Neural progenitor cell (in vitro differentiated cells): ENCODE results near the gene RAD51B. TPM values are rescaled to one million over a fixed set of nuclear protein-coding genes. Genes with fewer than 3 reads are reported as not detected.

Source experiments
- DNase-seq: peaks from one replicate; pipeline ENCODE4 v3.0.0-alpha.2; 2016; ENCODE audit warnings: low spot score
- H2AFZ ChIP-seq: fragments of 200-600 bp; sonication (generic); replicated peaks from 2 replicates; pipeline ENCODE4 v1.6.1; 2016; ENCODE audit warnings: antibody characterized with exemption
- H3F3A ChIP-seq: fragments of 200-600 bp; sonication (generic); 2 replicates; pipeline ENCODE4 v1.6.1; 2016; ENCODE audit warnings: antibody characterized with exemption, low read depth
- H3K27ac ChIP-seq: fragments of 200-600 bp; sonication (generic); 2 replicates; pipeline ENCODE4 v1.5.1; 2016; ENCODE audit warnings: mild to moderate bottlenecking
- H3K27me3 ChIP-seq: fragments of 200-600 bp; sonication (generic); 2 replicates; pipeline ENCODE4 v1.6.1; 2016; ENCODE audit warnings: mild to moderate bottlenecking, moderate library complexity
- H3K36me3 ChIP-seq: fragments of 200-600 bp; sonication (generic); 2 replicates; pipeline ENCODE4 v1.5.1; 2016
- H3K4me1 ChIP-seq: fragments of 200-600 bp; sonication (generic); 2 replicates; pipeline ENCODE4 v1.6.1; 2016; ENCODE audit warnings: mixed run types
- H3K4me2 ChIP-seq: fragments of 200-600 bp; sonication (generic); 2 replicates; pipeline ENCODE4 v1.6.1; 2016
- H3K4me3 ChIP-seq: fragments of 200-600 bp; sonication (generic); 2 replicates; pipeline ENCODE4 v1.5.1; 2016
- H3K79me2 ChIP-seq: fragments of 200-600 bp; sonication (generic); 2 replicates; pipeline ENCODE4 v1.6.1; 2016; ENCODE audit warnings: low read depth
- H3K9ac ChIP-seq: fragments of 200-600 bp; sonication (generic); 2 replicates; pipeline ENCODE4 v1.6.1; 2016
- H3K9me3 ChIP-seq: fragments of 200-600 bp; sonication (generic); 2 replicates; pipeline ENCODE4 v1.5.1; 2016; ENCODE audit warnings: low read depth
- H4K20me1 ChIP-seq: fragments of 200-600 bp; sonication (generic); 2 replicates; pipeline ENCODE4 v1.6.1; 2016; ENCODE audit warnings: low read depth
- H3K27ac Mint-ChIP-seq: 3 replicates; pipeline ENCODE4 v1.8.0; 2021; ENCODE audit warnings: mixed read lengths
- H3K27me3 Mint-ChIP-seq: 2 replicates; pipeline ENCODE4 v1.8.0; 2022; ENCODE audit warnings: low read depth, mild to moderate bottlenecking, inconsistent platforms, moderate library complexity, mixed read lengths; ENCODE audit not compliant: insufficient read depth
- H3K36me3 Mint-ChIP-seq: 3 replicates; pipeline ENCODE4 v1.8.0; 2021; ENCODE audit warnings: mixed read lengths
- H3K4me1 Mint-ChIP-seq: 3 replicates; pipeline ENCODE4 v1.8.0; 2021; ENCODE audit warnings: mixed read lengths
- H3K4me3 Mint-ChIP-seq: 3 replicates; pipeline ENCODE4 v1.8.0; 2021; ENCODE audit warnings: mild to moderate bottlenecking, moderate library complexity, mixed read lengths
- H3K9me3 Mint-ChIP-seq: 3 replicates; pipeline ENCODE4 v1.8.0; 2020; ENCODE audit warnings: mixed read lengths
- CTCF ChIP-seq: fragments of 200-600 bp; sonication (generic); IDR thresholded peaks from 2 replicates; pipeline ENCODE4 v1.5.1; 2017; ENCODE audit warnings: antibody characterized with exemption, mild to moderate bottlenecking
- EZH2 ChIP-seq: fragments of 200-600 bp; sonication (generic); IDR thresholded peaks from 2 replicates; pipeline ENCODE4 v1.6.1; 2017; ENCODE audit warnings: antibody characterized with exemption, mild to moderate bottlenecking, moderate library complexity
- EZH2phosphoT487 ChIP-seq: fragments of 200-600 bp; sonication (generic); IDR thresholded peaks from 2 replicates; pipeline ENCODE4 v1.6.1; 2017; ENCODE audit warnings: antibody characterized with exemption
- total RNA-seq: library from RNA; depleted of rRNA; stranded (reverse); fragments of >200 nt; gene quantifications from 2 replicates; pipeline ENCODE4 v1.2.3, GENCODE V29; 2015; ENCODE audit warnings: low replicate concordance

Gene RAD51B
- total RNA-seq, 1 donor from 2014 or later: 50.5 TPM

DNA sequence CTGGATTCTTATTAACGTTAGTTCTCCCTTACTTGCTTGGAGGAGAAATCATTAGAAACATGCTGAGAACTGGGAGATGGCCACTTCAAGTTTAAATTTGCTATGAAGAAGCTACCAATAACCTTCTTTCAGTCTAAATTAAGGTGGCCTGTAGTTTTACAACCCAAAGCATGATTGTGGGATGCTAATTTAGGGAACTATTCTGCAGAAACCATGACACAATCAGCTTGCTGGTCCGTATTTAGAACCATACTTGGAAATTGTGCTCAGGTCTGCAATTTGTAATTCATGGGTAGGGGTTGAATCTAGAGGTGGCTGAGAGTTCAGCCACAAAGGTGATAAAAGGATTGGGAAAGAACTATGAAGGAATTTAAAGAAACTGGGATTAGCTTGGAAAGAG lies 405.7 kb downstream of the RAD51B start:
- Mint-ChIP-seq H3K4me3 (no peak overlapping the region), H3K36me3 (peaks cover 4% of the 10 kb centered on the region), H3K4me1 (peaks cover 12% of the 10 kb centered on the region), H3K9me3 (peaks cover 10% of the 10 kb centered on the region), H3K27ac (peak overlapping the region; percentile 15), H3K27me3 (no peaks in the 10 kb centered on the region)
- Histone ChIP-seq H3K36me3 (no peaks in the 10 kb centered on the region), H3K27ac (no peak overlapping the region), H3K9ac (no peak overlapping the region), H2AFZ (no peak overlapping the region), H3F3A (peaks cover 6% of the 10 kb centered on the region), H3K27me3 (no peaks in the 10 kb centered on the region), H4K20me1 (no peaks in the 10 kb centered on the region), H3K4me1 (peaks cover 7% of the 10 kb centered on the region), H3K9me3 (no peaks in the 10 kb centered on the region), H3K4me3 (no peak overlapping the region), H3K4me2 (no peak overlapping the region), H3K79me2 (no peaks in the 10 kb centered on the region)
- DNase-seq: no peak
- TF ChIP-seq EZH2phosphoT487 (no peak), CTCF (no peak), EZH2 (no peak)

GRCh38 chr14:68226523-68226922 lies 406.9 kb downstream of the RAD51B start:
- peaks cover 19% of the 10 kb centered on the region for H3K4me1 ChIP-seq
- H3K4me1 Mint-ChIP-seq: peaks cover 16% of the 10 kb centered on the region
- no peak overlapping the region for H3K27ac Mint-ChIP-seq
- no peaks in the 10 kb centered on the region for H3K36me3 ChIP-seq
- no peak overlapping the region for H2AFZ ChIP-seq
- no peak overlapping the region for H3K27ac ChIP-seq
- H3K9me3 Mint-ChIP-seq: peaks cover 10% of the 10 kb centered on the region
- H3K4me3 ChIP-seq: no peak overlapping the region
- no peaks in the 10 kb centered on the region for H3K9me3 ChIP-seq
- no peaks in the 10 kb centered on the region for H3K27me3 ChIP-seq
- peaks cover 6% of the 10 kb centered on the region for H3F3A ChIP-seq
- no peak for DNase-seq
- no peak for TF ChIP-seq EZH2phosphoT487
- TF ChIP-seq CTCF: no peak
- no peak for TF ChIP-seq EZH2
- no peak overlapping the region for H3K4me3 Mint-ChIP-seq
- H3K27me3 Mint-ChIP-seq: no peaks in the 10 kb centered on the region
- H3K36me3 Mint-ChIP-seq: peaks cover 3% of the 10 kb centered on the region
- no peaks in the 10 kb centered on the region for H3K79me2 ChIP-seq
- H3K4me2 ChIP-seq: no peak overlapping the region
- no peak overlapping the region for H3K9ac ChIP-seq
- H4K20me1 ChIP-seq: no peaks in the 10 kb centered on the region

DNA sequence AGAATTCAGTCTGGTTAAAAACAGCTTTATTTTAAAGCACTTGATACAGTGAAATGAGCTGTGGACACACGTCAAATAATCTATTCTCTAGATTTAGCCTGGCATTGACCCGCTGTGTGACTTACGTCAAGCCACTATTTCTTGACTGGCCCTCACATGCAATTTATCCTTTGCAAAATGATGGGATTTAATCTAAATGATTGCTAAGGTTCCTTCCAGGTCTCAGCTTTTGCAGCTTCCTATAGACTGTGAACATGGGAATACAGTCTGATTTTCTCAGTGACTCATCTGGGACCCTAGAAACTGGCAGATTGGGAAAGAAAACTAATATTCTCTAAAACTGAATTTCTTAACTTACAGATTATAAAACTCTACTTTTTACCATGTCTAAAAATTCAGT lies 409.1 kb downstream of the RAD51B start:
- no peaks in the 10 kb centered on the region for H3K27me3 Mint-ChIP-seq
- no peak overlapping the region for H3K27ac Mint-ChIP-seq

More for the DNA sequence above, 409.1 kb downstream of the RAD51B start:
- peaks cover 5% of the 10 kb centered on the region for H3K9me3 Mint-ChIP-seq
- Histone ChIP-seq H4K20me1 (no peaks in the 10 kb centered on the region), H3K4me3 (no peak overlapping the region), H2AFZ (no peak overlapping the region), H3K79me2 (no peaks in the 10 kb centered on the region), H3F3A (peaks cover 6% of the 10 kb centered on the region), H3K36me3 (no peaks in the 10 kb centered on the region), H3K27me3 (no peaks in the 10 kb centered on the region), H3K4me2 (no peak overlapping the region), H3K4me1 (peaks cover 20% of the 10 kb centered on the region), H3K9me3 (no peaks in the 10 kb centered on the region), H3K9ac (no peak overlapping the region), H3K27ac (no peak overlapping the region)
- H3K4me3 Mint-ChIP-seq: no peak overlapping the region
- peaks cover 3% of the 10 kb centered on the region for H3K36me3 Mint-ChIP-seq
- DNase-seq: no peak
- TF ChIP-seq EZH2: no peak
- TF ChIP-seq CTCF: no peak
- no peak for TF ChIP-seq EZH2phosphoT487
- H3K4me1 Mint-ChIP-seq: peaks cover 15% of the 10 kb centered on the region
